ENCODE results near the gene ZNF667. TPM values are rescaled to one million over a fixed set of nuclear protein-coding genes. Genes with fewer than 3 reads are reported as not detected.

The ZNF667 gene
- polyA plus RNA-seq (2012; ENCODE audit: insufficient read depth, insufficient read length, low read depth) = 6.5 TPM

DNA sequence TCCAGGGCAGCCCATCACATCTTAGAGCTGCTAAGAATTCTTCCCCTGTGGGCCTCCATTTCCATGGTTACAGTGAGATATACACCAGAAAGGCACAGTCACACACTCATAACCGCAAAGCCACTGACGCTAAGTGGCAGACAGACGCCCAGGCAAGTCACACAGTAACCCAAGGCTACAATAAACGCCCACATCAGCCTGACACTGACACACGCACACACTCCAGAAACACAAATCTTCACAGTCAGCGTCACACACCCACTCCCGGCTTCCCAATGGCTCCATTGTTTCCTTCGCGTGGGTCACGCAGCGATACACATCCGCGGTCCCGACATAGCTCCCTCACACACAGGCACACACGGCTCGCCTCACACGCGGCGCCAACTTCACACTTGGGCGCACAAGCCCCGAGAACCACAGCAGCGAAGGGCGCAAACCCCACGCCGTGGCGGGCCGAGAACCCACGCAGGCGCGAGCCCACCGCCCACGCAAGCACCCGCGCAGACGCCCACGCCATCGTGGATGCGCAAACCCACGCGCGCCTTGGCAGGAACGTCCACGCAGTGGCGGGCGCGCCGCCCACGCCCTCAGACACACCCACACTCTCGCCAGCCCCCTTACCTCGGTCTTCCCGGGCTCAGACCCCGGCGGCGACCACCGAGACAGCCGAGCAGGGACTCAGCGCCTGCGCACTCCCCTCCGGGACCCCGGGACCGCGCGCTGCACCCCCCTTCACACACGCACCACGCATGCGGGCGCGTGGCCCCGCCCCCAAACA, at the start of gene ZNF667:
TSS of gene ZNF667 (minus strand) at position 695 of the 778 bp plus-strand sequence. CDS start 14,975 bp downstream, outside the sequence.
- DNase-seq = peak; percentile 16
- TF ChIP-seq, protein P1, sequence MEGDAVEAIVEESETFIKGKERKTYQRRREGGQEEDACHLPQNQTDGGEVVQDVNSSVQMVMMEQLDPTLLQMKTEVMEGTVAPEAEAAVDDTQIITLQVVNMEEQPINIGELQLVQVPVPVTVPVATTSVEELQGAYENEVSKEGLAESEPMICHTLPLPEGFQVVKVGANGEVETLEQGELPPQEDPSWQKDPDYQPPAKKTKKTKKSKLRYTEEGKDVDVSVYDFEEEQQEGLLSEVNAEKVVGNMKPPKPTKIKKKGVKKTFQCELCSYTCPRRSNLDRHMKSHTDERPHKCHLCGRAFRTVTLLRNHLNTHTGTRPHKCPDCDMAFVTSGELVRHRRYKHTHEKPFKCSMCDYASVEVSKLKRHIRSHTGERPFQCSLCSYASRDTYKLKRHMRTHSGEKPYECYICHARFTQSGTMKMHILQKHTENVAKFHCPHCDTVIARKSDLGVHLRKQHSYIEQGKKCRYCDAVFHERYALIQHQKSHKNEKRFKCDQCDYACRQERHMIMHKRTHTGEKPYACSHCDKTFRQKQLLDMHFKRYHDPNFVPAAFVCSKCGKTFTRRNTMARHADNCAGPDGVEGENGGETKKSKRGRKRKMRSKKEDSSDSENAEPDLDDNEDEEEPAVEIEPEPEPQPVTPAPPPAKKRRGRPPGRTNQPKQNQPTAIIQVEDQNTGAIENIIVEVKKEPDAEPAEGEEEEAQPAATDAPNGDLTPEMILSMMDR (IDR thresholded peaks at IDR 0.05; ENCODE audit: low read depth, low read length) = no peak
- H3K4me3 ChIP-seq (ENCODE audit: low read depth, low read length) = peak within 1 kb of the TSS; percentile 81
- H3K36me3 ChIP-seq = peaks cover 2% of the 10 kb centered on the region
- H3K4me1 ChIP-seq = no peaks in the 10 kb centered on the region; the same call in 1 of the 2 replicates
- H3K9me3 ChIP-seq = no peaks in the 10 kb centered on the region
- no peaks in the 10 kb centered on the region for H3K27me3 ChIP-seq

DNA sequence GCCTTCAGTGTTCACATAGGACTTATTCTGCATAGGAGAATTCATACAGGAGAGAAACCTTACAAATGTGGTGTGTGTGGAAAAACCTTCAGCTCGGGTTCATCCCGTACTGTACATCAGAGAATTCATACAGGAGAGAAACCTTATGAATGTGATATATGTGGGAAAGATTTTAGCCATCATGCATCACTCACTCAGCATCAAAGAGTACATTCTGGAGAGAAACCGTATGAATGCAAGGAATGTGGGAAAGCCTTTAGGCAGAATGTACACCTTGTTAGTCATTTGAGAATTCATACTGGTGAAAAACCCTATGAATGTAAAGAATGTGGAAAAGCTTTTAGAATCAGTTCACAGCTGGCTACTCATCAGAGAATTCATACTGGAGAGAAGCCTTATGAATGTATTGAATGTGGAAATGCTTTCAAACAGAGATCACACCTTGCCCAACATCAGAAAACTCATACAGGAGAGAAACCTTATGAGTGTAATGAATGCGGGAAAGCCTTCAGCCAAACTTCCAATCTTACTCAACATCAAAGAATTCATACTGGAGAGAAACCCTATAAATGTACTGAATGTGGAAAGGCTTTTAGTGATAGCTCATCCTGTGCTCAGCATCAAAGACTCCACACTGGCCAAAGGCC, 48.2 kb upstream of the ZNF667 start:
- peaks cover 18% of the 10 kb centered on the region for H3K9me3 ChIP-seq

DNA sequence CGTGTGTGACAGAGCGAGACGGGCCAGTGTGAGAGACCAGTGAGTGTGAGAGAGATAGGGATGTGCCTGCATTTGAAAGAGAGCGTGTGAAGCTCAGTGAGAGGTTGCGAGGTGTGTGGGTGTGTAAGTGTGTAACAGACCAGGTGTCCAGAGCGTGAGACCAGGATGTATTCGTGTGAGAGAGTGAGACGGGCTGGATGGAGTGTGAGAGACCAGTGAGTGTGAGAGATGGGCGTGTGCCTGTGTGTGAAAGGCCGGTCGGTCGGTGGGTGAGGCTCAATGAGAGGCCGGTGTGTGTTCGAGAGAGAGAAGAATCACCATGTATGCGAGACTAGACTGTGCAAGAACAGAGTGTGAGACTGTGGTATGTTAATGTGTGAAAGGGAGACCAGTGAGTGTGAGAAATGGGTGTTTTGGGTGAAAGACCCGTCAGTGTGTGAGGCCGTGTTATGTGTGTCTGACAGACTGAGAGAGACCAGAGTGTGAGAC, 31.2 kb upstream of the ZNF667 start:
- H3K4me1 ChIP-seq = no peaks in the 10 kb centered on the region
- no peaks in the 10 kb centered on the region for H3K36me3 ChIP-seq
- DNase-seq = no peak
- no peaks in the 10 kb centered on the region for H3K27me3 ChIP-seq
- TF ChIP-seq, protein P1 (IDR thresholded peaks at IDR 0.05; ENCODE audit: low read depth, low read length) = no peak
- H3K9me3 ChIP-seq = no peaks in the 10 kb centered on the region
- peak overlapping the region; percentile 70 for H3K4me3 ChIP-seq (ENCODE audit: low read depth, low read length)

More for the DNA sequence above, 48.2 kb upstream of the ZNF667 start:
- TF ChIP-seq, protein P1 (IDR thresholded peaks at IDR 0.05; ENCODE audit: low read depth, low read length) = no peak
- Histone ChIP-seq H3K27me3 (no peaks in the 10 kb centered on the region), H3K4me3 (ENCODE audit: low read depth, low read length) (no peak overlapping the region), H3K36me3 (no peaks in the 10 kb centered on the region), H3K4me1 (no peaks in the 10 kb centered on the region)
- DNase-seq = no peak

DNA sequence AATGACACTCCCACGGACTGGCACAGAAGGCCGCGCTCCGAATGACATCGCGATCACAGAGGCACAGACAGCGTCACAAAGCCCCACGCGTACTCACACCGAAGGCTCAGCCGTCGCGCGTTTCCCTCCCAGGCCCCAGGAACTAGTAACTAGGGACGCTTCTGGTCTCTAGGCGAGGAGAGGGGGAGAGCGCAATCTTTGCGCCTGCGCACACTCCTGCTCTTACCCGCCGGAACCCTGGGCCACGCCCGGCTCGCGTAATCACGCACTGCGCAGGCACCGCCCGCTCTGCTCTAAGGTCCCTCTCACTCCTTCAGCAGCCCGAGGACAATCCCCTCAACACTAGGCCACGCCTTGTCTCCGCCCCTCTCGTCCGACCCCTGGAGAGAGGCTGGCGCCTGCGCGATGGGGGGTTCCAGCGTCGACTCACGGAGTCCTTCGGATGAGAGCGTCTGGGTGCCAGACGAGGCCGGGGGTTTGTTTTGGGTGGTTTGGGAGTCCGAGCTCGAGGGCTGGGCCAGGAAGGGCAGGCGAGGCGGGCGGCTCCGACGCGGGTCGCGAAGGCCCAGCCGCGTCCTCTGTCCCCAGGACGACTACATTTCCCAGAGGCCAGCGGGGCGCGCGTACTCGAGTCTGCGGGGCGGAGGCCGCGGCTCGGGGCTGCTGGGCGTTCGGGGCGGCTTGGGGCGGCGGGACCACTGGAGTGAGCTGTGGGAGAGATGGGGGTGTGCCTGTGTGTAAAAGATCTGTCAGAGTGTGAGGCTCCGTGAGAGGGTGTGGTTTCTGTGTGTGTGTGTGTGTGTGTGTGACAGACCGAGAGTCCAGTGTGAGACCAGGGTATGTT, 30.5 kb upstream of the ZNF667 start, which contains the start of gene ZNF471:
TSS of gene ZNF471 (plus strand) at position 410 of the 844 bp plus-strand sequence. CDS start 3,717 bp downstream, outside the sequence.
- H3K9me3 ChIP-seq = no peaks in the 10 kb centered on the region
- H3K36me3 ChIP-seq = no peaks in the 10 kb centered on the region
- DNase-seq = peak; percentile 99
- H3K27me3 ChIP-seq = no peaks in the 10 kb centered on the region
- peak within 1 kb of the TSS; percentile 70 for H3K4me3 ChIP-seq (ENCODE audit: low read depth, low read length)
- no peaks in the 10 kb centered on the region for H3K4me1 ChIP-seq
- TF ChIP-seq, protein P1 (IDR thresholded peaks at IDR 0.05; ENCODE audit: low read depth, low read length) = no peak

DNA sequence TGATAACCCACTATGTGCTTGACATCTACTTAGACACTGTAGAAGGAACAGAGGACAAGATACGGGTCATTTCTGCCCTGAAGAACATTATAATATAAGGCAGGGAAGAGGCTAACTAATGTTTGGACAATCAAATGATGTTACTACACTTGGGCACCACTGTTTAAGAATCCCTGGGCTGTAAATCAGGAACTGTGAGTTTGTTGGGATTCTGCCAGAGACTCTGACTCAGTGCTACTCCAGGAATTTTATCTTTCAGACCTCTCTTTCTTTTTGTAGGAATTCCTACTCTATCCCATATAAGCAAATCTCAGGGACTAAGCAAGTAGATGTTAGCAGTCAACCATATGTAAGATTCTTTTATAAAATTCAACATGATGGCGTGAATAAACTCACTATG, 27.4 kb upstream of the ZNF667 start:
- Histone ChIP-seq H3K4me3 (ENCODE audit: low read depth, low read length) (no peak overlapping the region), H3K9me3 (no peaks in the 10 kb centered on the region), H3K36me3 (no peaks in the 10 kb centered on the region), H3K27me3 (no peaks in the 10 kb centered on the region), H3K4me1 (no peaks in the 10 kb centered on the region)
- DNase-seq = no peak
- TF ChIP-seq, protein P1 (IDR thresholded peaks at IDR 0.05; ENCODE audit: low read depth, low read length) = no peak

Measured in BE2C (cell line).